HCT116 (cell line): ENCODE measurements around the gene FKBP5.

Experiments used
- POLR2A ChIP-seq: IDR thresholded peaks from 2 replicates; pipeline ENCODE4 v1.7.0; 2011; ENCODE audit warnings: borderline replicate concordance; ENCODE audit not compliant: insufficient read depth, insufficient read length; ENCODE audit errors: extremely low read depth
- POLR2AphosphoS5 ChIP-seq: IDR thresholded peaks from 2 replicates; pipeline ENCODE4 v1.6.1; 2011; ENCODE audit warnings: mild to moderate bottlenecking, low read depth, low read length, moderate library complexity
- RAD21 ChIP-seq: IDR thresholded peaks from 2 replicates; pipeline ENCODE4 v1.6.1; 2012; ENCODE audit warnings: low read depth, mild to moderate bottlenecking
- ZNF274 ChIP-seq: fragments of 200-500 bp; sonication (Bioruptor generic); IDR thresholded peaks from 2 replicates; pipeline ENCODE4 v1.6.1; 2014; ENCODE audit warnings: mild to moderate bottlenecking, low read depth, low read length, inconsistent platforms
- TF ChIP-seq, protein P1 (sequence below), 3 experiments: fragments of 200-600 bp in 1 of 3; sonication (generic) in 1 of 3; IDR thresholded peaks in 2 of 3; conservative IDR thresholded peaks in 1 of 3; 2 replicates each; pipeline ENCODE4 v1.5.1; 2012 to 2017; ENCODE audit warnings: low read depth in 2 of 3, low read length in 2 of 3, antibody characterized with exemption in 1 of 3, borderline replicate concordance in 1 of 3, control low read depth in 1 of 3, mild to moderate bottlenecking in 1 of 3, mixed read lengths in 1 of 3, mixed run types in 1 of 3, moderate library complexity in 1 of 3; ENCODE audit not compliant: insufficient read depth in 1 of 3

DNA sequence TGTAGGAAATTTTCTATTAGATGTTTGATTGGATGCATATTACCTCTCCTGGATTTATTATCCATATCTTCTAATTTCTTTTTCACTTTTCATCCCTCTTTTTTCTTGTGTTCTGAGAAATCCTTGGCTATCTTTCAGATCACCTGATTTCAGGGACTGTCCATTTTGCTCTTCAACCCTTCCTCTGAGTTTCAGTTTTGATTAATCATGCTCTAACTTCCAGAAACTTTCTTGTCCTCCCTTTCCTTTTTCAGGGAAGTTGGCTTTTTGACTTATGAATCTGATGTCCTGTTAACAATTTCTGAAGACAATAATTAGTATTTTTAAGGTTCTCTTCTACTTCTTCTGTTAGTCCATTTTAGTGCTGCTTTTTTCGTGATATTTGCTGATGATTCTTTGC lies 79.1 kb downstream of the FKBP5 start:
- TF ChIP-seq, protein P1, sequence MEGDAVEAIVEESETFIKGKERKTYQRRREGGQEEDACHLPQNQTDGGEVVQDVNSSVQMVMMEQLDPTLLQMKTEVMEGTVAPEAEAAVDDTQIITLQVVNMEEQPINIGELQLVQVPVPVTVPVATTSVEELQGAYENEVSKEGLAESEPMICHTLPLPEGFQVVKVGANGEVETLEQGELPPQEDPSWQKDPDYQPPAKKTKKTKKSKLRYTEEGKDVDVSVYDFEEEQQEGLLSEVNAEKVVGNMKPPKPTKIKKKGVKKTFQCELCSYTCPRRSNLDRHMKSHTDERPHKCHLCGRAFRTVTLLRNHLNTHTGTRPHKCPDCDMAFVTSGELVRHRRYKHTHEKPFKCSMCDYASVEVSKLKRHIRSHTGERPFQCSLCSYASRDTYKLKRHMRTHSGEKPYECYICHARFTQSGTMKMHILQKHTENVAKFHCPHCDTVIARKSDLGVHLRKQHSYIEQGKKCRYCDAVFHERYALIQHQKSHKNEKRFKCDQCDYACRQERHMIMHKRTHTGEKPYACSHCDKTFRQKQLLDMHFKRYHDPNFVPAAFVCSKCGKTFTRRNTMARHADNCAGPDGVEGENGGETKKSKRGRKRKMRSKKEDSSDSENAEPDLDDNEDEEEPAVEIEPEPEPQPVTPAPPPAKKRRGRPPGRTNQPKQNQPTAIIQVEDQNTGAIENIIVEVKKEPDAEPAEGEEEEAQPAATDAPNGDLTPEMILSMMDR (IDR thresholded peaks at IDR 0.05 in 2 of 3, conservative IDR thresholded peaks at IDR 0.05 in 1 of 3; ENCODE audit: borderline replicate concordance in 1 of 3, insufficient read depth in 1 of 3, low read depth in 2 of 3, low read length in 2 of 3), result no peak
- TF ChIP-seq RAD21 (no peak), POLR2A (no peak), ZNF274 (no peak), POLR2AphosphoS5 (no peak)
